Measurements from ENCODE around the gene HTN3.

GRCh38 chr4:69994782-69995181 lies 33.5 kb upstream of the HTN3 start:
- TF ChIP-seq CTCF (IDR thresholded peaks at IDR 0.05): no peak
- no peak for TF ChIP-seq POLR2A (IDR thresholded peaks at IDR 0.05)
